GM19467 (cell line): Measurements from ENCODE around the gene C1orf159.

Source experiments
- ATAC-seq: cut with Tn5 transposase; IDR thresholded peaks from one replicate; pipeline ENCODE4 v1.9.1; 2021; ENCODE audit warnings: mild to moderate bottlenecking, moderate library complexity; ENCODE audit not compliant: unreplicated experiment

C1orf159 gene

GRCh38 chr1:1043411-1043810, 72.5 kb downstream of the C1orf159 start:
- no peak for ATAC-seq

DNA sequence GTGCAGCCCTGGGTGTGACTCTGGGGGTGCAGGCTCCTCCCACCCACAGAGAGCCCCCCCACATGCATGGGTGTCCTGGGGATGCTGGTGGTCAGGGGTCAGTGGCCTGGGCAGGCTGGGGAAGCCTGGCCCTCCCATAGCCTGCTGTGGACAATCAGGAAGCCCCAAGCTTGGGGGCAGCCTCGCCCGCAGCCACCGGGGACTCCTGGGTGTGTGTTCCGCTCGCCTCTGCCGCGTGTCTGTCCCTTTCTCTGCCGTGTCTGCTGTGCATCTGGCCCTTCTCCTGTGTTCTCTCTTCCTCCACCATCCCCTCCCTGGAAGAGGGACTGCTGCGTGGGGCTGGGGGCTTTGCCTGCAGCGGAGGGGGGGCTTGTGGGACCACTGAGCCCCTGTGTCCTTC, 73.1 kb downstream of the C1orf159 start:
- ATAC-seq = no peak

GRCh38 chr1:1041873-1042272, 74.0 kb downstream of the C1orf159 start:
- no peak for ATAC-seq

- no peak for ATAC-seq
Measured at GRCh38 chr1:1041092-1041523, 74.8 kb downstream of the C1orf159 start.

GRCh38 chr1:1040004-1040991, 75.6 kb downstream of the C1orf159 start:
- ATAC-seq = no peak

GRCh38 chr1:1039145-1039910, 76.6 kb downstream of the C1orf159 start:
- no peak for ATAC-seq

- ATAC-seq = no peak
Measured at GRCh38 chr1:1038694-1039093, 77.2 kb downstream of the C1orf159 start.

GRCh38 chr1:1037366-1038327, 78.2 kb downstream of the C1orf159 start:
- ATAC-seq = no peak

DNA sequence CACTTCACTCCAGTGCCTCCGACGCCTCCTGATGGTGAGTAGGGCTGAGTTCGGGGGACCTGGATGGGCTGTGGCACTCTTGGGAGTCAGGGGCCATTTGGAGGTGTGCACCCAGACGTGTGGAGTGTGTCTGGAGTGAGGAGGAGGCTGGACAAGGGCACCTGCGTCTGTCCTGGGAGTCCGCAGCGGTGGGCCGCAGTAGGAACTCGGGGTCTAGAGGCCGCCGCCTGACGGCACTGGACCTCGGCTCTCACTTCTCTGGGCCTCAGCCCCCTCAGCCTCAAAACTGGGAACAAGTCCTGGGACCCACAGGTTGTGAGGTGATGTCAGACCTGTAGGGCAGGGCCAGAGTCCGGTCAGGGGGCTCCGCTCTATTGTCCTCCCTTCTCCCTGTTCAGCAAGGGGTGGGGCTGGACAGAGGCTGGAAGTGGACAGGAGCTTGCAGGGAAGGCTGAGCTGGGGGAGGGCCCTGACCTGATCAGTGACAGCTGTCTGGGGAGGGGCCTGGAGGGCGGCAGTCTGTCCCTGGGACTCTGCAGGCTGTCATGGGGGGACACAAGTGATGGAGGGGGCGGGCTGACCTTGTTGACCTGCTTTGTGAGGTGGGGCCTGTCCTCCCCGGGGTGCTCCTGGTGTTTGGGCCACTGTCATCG, 80.5 kb downstream of the C1orf159 start:
- no peak for ATAC-seq

GRCh38 chr1:1034439-1034781, 81.5 kb downstream of the C1orf159 start:
- ATAC-seq = no peak

DNA sequence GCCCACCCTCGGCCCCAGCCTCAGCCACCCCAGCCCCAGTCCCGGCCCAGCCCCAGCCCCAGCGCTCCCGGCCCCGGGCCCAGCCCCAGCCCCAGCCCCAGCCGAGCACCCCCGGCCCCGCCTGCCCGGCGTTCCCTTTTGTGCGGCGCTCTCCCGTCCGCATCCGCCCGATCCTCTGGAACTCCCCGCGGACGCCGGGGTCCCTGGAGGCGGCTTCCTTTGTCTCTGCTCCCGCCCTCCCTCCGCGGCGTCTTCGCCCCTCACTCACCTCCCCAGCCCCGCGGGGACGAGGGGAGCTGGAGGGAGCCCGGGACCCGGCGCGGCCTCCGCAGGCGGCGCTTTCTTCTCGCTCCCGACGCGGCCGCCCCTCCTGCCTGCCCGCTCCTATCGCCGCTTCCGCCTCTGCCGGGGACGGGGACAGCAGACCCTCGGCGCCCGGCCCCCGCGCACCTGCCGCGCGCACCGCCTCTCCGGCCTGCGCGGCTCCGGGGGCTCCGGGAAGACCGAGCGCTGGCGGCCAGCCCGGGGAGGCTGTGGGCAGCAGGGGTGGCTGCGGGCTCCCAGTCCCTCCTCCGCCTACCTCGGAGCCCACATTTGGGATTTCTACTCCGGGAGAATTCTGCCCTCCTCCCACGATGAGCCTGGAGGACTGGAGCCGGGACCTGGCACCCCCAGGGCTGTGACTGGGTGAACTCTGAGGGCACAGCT, 82.0 kb downstream of the C1orf159 start:
- no peak for ATAC-seq

GRCh38 chr1:1033009-1033587, 82.8 kb downstream of the C1orf159 start:
- ATAC-seq = peak; percentile 68

DNA sequence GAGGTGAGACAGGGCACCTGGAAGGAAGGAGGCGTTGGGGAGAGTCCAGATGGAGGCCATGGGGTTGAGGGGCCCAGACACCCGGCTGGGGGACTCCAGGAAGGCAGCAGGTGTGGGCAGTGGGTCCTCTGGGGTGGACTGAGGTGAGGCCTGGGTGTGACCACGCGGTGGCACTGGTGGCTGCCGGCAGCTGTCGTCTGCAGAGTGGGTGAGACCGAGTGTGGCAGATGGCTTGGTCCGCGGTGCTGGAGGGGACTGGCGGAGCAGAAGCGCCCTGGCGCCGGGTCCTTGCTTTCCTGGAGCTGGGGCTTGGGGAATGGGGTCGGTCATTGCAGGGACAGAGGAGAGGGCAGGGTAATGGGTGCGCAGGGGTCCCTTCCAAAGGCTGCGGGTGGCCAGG, 83.5 kb downstream of the C1orf159 start:
- no peak for ATAC-seq
